ENCODE measurements around the gene PPA1.

PPA1 gene

DNA sequence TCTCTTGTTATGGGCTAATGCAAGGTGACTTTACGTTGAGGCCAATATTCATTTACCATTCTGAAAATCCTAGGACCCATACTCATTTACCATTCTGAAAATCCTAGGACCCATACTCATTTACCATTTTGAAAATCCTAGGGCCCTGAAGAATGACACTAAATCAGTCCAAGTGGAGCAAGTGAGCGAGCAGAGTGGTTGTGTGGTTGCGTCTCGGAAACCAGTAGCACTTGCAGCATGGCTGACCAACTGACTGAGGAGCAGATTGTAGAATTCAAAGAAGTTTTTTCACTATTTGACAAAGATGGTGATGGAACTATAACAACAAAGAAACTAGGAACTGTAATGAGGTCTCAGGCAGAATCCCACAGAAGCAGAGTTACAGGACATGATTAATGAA is 69.8 kb downstream of the PPA1 start:
- Histone ChIP-seq H3K14ac (ENCODE audit: low read length) (no peak overlapping the region), H4K91ac (ENCODE audit: low read depth, low read length, poor library complexity) (no peak overlapping the region), H2AK5ac (ENCODE audit: low read depth, low read length) (no peak overlapping the region), H3K27ac (replicated peaks; ENCODE audit: low read length) (no peak overlapping the region), H2BK5ac (ENCODE audit: low read length) (no peak overlapping the region), H2BK15ac (ENCODE audit: low read length) (no peak overlapping the region), H3K4me3 (ENCODE audit: low read length in 2 of 2) (no peak overlapping the region), H3K79me1 (ENCODE audit: low read depth, low read length) (no peaks in the 10 kb centered on the region), H3K23ac (ENCODE audit: low read depth, low read length, poor library complexity) (no peak overlapping the region), H2BK12ac (ENCODE audit: low read length) (no peak overlapping the region), H2AFZ (ENCODE audit: low read length) (no peak overlapping the region), H2BK120ac (ENCODE audit: low read depth, low read length) (no peak overlapping the region), H3K27me3 (ENCODE audit: control insufficient read depth in 3 of 3, insufficient read depth in 3 of 3, low read depth in 1 of 3, low read length in 3 of 3) (no peaks in the 10 kb centered on the region), H3K36me3 (replicated peaks in 1 of 2; ENCODE audit: control insufficient read depth in 2 of 2, insufficient read depth in 2 of 2, low read length in 2 of 2) (peaks cover 4 to 92% of the 10 kb centered on the region in 2 donors), H4K8ac (ENCODE audit: low read depth, low read length) (no peak overlapping the region), H3K4ac (ENCODE audit: low read length) (no peak overlapping the region), H3K4me2 (ENCODE audit: insufficient read depth, low read length, poor library complexity, severe bottlenecking) (no peak overlapping the region), H3K9ac (ENCODE audit: low read depth, low read length, poor library complexity) (no peak overlapping the region), H3K9me3 (replicated peaks in 1 of 2; ENCODE audit: control insufficient read depth in 2 of 2, insufficient read depth in 1 of 2, low read depth in 1 of 2, low read length in 2 of 2) (no peaks in the 10 kb centered on the region), H3K4me1 (ENCODE audit: control insufficient read depth in 2 of 2, insufficient read depth in 1 of 2, low read depth in 1 of 2, low read length in 2 of 2) (peaks cover 0 to 2% of the 10 kb centered on the region in 2 donors), H3K18ac (ENCODE audit: low read length) (no peak overlapping the region)
- DNase-seq (ENCODE audit: low spot score) = no peak
- no CpG with 5 or more reads among the region's 4 CpGs for WGBS, 2 donors (ENCODE audit: extremely low coverage in 2 of 2, insufficient read length in 2 of 2, insufficient replicate concordance in 1 of 2)

DNA sequence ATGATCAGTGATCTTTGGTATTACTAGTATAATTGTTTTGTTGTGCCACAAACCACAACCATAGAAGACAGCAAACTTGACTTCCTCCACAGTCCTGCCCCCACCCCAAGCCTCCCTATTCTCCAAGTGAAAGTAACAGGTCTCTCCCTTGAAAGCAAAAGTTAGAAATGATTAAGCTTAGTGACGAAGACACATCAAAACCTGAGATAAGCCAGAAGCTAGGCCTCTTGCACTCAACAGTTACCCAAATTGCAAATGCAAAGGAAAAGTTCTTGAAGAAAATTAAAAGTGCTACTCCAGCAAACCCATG is 70.4 kb downstream of the PPA1 start:
- H3K18ac ChIP-seq (ENCODE audit: low read length) = no peak overlapping the region
- peaks cover 3 to 93% of the 10 kb centered on the region in 2 donors for H3K36me3 ChIP-seq (replicated peaks in 1 of 2; ENCODE audit: control insufficient read depth in 2 of 2, insufficient read depth in 2 of 2, low read length in 2 of 2)
- no peak overlapping the region for H4K8ac ChIP-seq (ENCODE audit: low read depth, low read length)
- H3K4me3 ChIP-seq (ENCODE audit: low read length in 2 of 2) = no peak overlapping the region
- no peaks in the 10 kb centered on the region for H3K9me3 ChIP-seq (replicated peaks in 1 of 2; ENCODE audit: control insufficient read depth in 2 of 2, insufficient read depth in 1 of 2, low read depth in 1 of 2, low read length in 2 of 2)
- no peak overlapping the region for H2BK5ac ChIP-seq (ENCODE audit: low read length)
- H2AFZ ChIP-seq (ENCODE audit: low read length) = no peak overlapping the region
- DNase-seq (ENCODE audit: low spot score) = no peak
- H3K4me1 ChIP-seq (ENCODE audit: control insufficient read depth in 2 of 2, insufficient read depth in 1 of 2, low read depth in 1 of 2, low read length in 2 of 2) = peaks cover 0 to 2% of the 10 kb centered on the region in 2 donors
- H3K4ac ChIP-seq (ENCODE audit: low read length) = no peak overlapping the region
- no peak overlapping the region for H3K14ac ChIP-seq (ENCODE audit: low read length)
- no peak overlapping the region for H3K23ac ChIP-seq (ENCODE audit: low read depth, low read length, poor library complexity)
- H3K4me2 ChIP-seq (ENCODE audit: insufficient read depth, low read length, poor library complexity, severe bottlenecking) = no peak overlapping the region
- H4K91ac ChIP-seq (ENCODE audit: low read depth, low read length, poor library complexity) = no peak overlapping the region
- no peaks in the 10 kb centered on the region for H3K79me1 ChIP-seq (ENCODE audit: low read depth, low read length)
- H3K27ac ChIP-seq (replicated peaks; ENCODE audit: low read length) = no peak overlapping the region
- H3K27me3 ChIP-seq (ENCODE audit: control insufficient read depth in 3 of 3, insufficient read depth in 3 of 3, low read depth in 1 of 3, low read length in 3 of 3) = no peaks in the 10 kb centered on the region
- H2BK120ac ChIP-seq (ENCODE audit: low read depth, low read length) = no peak overlapping the region
- H2BK15ac ChIP-seq (ENCODE audit: low read length) = no peak overlapping the region
- H2AK5ac ChIP-seq (ENCODE audit: low read depth, low read length) = no peak overlapping the region
- no peak overlapping the region for H3K9ac ChIP-seq (ENCODE audit: low read depth, low read length, poor library complexity)
- H2BK12ac ChIP-seq (ENCODE audit: low read length) = no peak overlapping the region
- no CpG with 5 or more reads among the region's 1 CpG for WGBS, 2 donors (ENCODE audit: extremely low coverage in 2 of 2, insufficient read length in 2 of 2, insufficient replicate concordance in 1 of 2)

DNA sequence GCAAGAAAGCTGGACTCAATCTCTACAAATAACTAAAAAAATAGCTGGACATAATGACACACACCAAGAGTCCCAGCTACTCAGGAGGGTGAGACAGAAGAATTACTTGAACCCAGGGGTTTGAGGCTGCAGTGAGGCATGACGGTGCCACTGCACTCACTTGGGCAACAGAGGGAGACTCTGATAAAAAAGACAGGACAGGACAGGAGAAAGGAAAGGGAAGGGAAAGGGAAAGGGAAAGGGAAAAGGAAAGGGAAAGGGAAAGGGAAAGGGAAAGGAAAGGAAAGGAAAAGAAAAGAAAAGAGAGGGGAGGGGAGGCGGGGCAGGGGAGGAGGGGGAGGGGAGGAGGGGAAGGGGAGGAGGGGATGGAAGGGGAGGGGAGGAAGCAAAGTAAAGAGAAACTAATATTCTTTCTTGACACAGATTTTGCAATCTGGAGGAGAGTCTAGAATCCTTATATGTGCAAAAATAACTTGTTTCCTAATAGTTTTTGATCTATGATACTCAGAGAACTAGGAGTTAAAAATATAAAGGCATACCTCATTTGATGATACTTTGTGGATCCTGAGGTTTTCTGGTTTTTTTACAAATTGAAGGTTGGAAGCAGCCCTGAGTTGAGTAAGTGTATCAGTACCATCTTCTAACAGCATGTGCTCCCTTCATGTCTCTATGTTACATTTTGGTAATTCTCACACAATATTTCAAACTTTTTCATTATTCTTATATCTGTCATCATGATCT is 70.9 kb downstream of the PPA1 start:
- Histone ChIP-seq H3K9ac (ENCODE audit: low read depth, low read length, poor library complexity) (no peak overlapping the region), H3K4ac (ENCODE audit: low read length) (no peak overlapping the region), H2AK5ac (ENCODE audit: low read depth, low read length) (no peak overlapping the region), H3K27ac (replicated peaks; ENCODE audit: low read length) (no peak overlapping the region), H2AFZ (ENCODE audit: low read length) (no peak overlapping the region), H3K4me2 (ENCODE audit: insufficient read depth, low read length, poor library complexity, severe bottlenecking) (no peak overlapping the region), H2BK120ac (ENCODE audit: low read depth, low read length) (no peak overlapping the region), H3K14ac (ENCODE audit: low read length) (no peak overlapping the region), H4K91ac (ENCODE audit: low read depth, low read length, poor library complexity) (no peak overlapping the region), H3K4me3 (ENCODE audit: low read length in 2 of 2) (no peak overlapping the region), H4K8ac (ENCODE audit: low read depth, low read length) (no peak overlapping the region), H3K9me3 (replicated peaks in 1 of 2; ENCODE audit: control insufficient read depth in 2 of 2, insufficient read depth in 1 of 2, low read depth in 1 of 2, low read length in 2 of 2) (no peaks in the 10 kb centered on the region), H3K36me3 (replicated peaks in 1 of 2; ENCODE audit: control insufficient read depth in 2 of 2, insufficient read depth in 2 of 2, low read length in 2 of 2) (peaks cover 3 to 94% of the 10 kb centered on the region in 2 donors), H3K27me3 (ENCODE audit: control insufficient read depth in 3 of 3, insufficient read depth in 3 of 3, low read depth in 1 of 3, low read length in 3 of 3) (no peaks in the 10 kb centered on the region), H2BK5ac (ENCODE audit: low read length) (no peak overlapping the region), H3K23ac (ENCODE audit: low read depth, low read length, poor library complexity) (no peak overlapping the region), H2BK12ac (ENCODE audit: low read length) (no peak overlapping the region), H2BK15ac (ENCODE audit: low read length) (no peak overlapping the region), H3K18ac (ENCODE audit: low read length) (no peak overlapping the region), H3K4me1 (ENCODE audit: control insufficient read depth in 2 of 2, insufficient read depth in 1 of 2, low read depth in 1 of 2, low read length in 2 of 2) (peaks cover 0 to 2% of the 10 kb centered on the region in 2 donors), H3K79me1 (ENCODE audit: low read depth, low read length) (no peaks in the 10 kb centered on the region)
- no peak for DNase-seq (ENCODE audit: low spot score)
- WGBS, 2 donors (ENCODE audit: extremely low coverage in 2 of 2, insufficient read length in 2 of 2, insufficient replicate concordance in 1 of 2) = no CpG with 5 or more reads among the region's 2 CpGs

DNA sequence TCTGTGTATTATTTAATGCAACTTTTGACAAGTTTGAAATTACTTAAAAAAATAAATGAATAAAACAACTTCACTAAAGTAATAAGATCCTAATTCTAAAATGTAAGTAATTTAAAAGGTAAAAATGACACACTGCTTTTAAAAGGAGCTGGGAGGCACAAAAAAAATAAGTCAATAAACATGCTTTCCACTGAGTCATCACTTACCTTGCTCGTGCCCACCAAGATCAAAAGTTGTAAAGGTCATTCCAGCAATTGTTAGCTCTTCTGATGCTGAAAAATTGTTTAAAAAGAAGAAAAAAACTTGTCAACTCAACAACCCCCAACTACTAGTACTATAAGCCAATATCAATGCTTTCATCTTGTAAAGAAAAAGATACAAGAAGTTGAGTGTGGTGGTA is 72.4 kb downstream of the PPA1 start:
- no peak overlapping the region for H2AK5ac ChIP-seq (ENCODE audit: low read depth, low read length)
- no peak overlapping the region for H3K4ac ChIP-seq (ENCODE audit: low read length)
- WGBS, 2 donors (ENCODE audit: extremely low coverage in 2 of 2, insufficient read length in 2 of 2, insufficient replicate concordance in 1 of 2) = no CpG with 5 or more reads among the region's 1 CpG
- H2AFZ ChIP-seq (ENCODE audit: low read length) = no peak overlapping the region
- peaks cover 0 to 2% of the 10 kb centered on the region in 2 donors for H3K4me1 ChIP-seq (ENCODE audit: control insufficient read depth in 2 of 2, insufficient read depth in 1 of 2, low read depth in 1 of 2, low read length in 2 of 2)
- no peak overlapping the region for H3K9ac ChIP-seq (ENCODE audit: low read depth, low read length, poor library complexity)
- H3K14ac ChIP-seq (ENCODE audit: low read length) = no peak overlapping the region
- no peak overlapping the region for H4K91ac ChIP-seq (ENCODE audit: low read depth, low read length, poor library complexity)
- H3K27ac ChIP-seq (replicated peaks; ENCODE audit: low read length) = no peak overlapping the region
- H3K4me2 ChIP-seq (ENCODE audit: insufficient read depth, low read length, poor library complexity, severe bottlenecking) = no peak overlapping the region
- H2BK5ac ChIP-seq (ENCODE audit: low read length) = no peak overlapping the region
- H4K8ac ChIP-seq (ENCODE audit: low read depth, low read length) = no peak overlapping the region
- H3K27me3 ChIP-seq (ENCODE audit: control insufficient read depth in 3 of 3, insufficient read depth in 3 of 3, low read depth in 1 of 3, low read length in 3 of 3) = no peaks in the 10 kb centered on the region
- H2BK120ac ChIP-seq (ENCODE audit: low read depth, low read length) = no peak overlapping the region
- H3K36me3 ChIP-seq (replicated peaks in 1 of 2; ENCODE audit: control insufficient read depth in 2 of 2, insufficient read depth in 2 of 2, low read length in 2 of 2) = peaks cover 9 to 94% of the 10 kb centered on the region in 2 donors
- H3K18ac ChIP-seq (ENCODE audit: low read length) = no peak overlapping the region
- H3K9me3 ChIP-seq (replicated peaks in 1 of 2; ENCODE audit: control insufficient read depth in 2 of 2, insufficient read depth in 1 of 2, low read depth in 1 of 2, low read length in 2 of 2) = no peaks in the 10 kb centered on the region
- H3K4me3 ChIP-seq (ENCODE audit: low read length in 2 of 2) = no peak overlapping the region
- H2BK15ac ChIP-seq (ENCODE audit: low read length) = no peak overlapping the region
- H3K79me1 ChIP-seq (ENCODE audit: low read depth, low read length) = no peaks in the 10 kb centered on the region
- DNase-seq (ENCODE audit: low spot score) = no peak
- H2BK12ac ChIP-seq (ENCODE audit: low read length) = no peak overlapping the region
- H3K23ac ChIP-seq (ENCODE audit: low read depth, low read length, poor library complexity) = no peak overlapping the region

Measured in neuronal stem cell (in vitro differentiated cells).